Measurements from ENCODE around the gene OGG1.
"Not testable (repeated sequence)": the region's sequence is repeated elsewhere in the genome, so short reads cannot be mapped to it uniquely, and the experiment has no call there.

The OGG1 gene

GRCh38 chr3:9768141-9768775, 18.5 kb downstream of the OGG1 start:
- DNase-seq: no peak

- no peak for DNase-seq
Measured at GRCh38 chr3:9769012-9769411, 19.3 kb downstream of the OGG1 start.

GRCh38 chr3:9769426-9770275, 19.9 kb downstream of the OGG1 start, which contains the start of gene CAMK1:
CAMK1 (minus strand) TSS chr3:9769947; CDS start chr3:9767749, 2,198 bp downstream.
- peak; percentile 55 for DNase-seq

- no peak for DNase-seq
Measured at GRCh38 chr3:9770276-9770812, 20.6 kb downstream of the OGG1 start.

- not testable (repeated sequence) for DNase-seq
Measured at GRCh38 chr3:9771007-9771406, 21.3 kb downstream of the OGG1 start.

- no peak for DNase-seq
Measured at GRCh38 chr3:9776896-9777693, 27.3 kb downstream of the OGG1 start.

GRCh38 chr3:9777694-9778021, 27.9 kb downstream of the OGG1 start:
- DNase-seq: no peak

- no peak for DNase-seq
Measured at GRCh38 chr3:9778143-9779074, 28.7 kb downstream of the OGG1 start.

GRCh38 chr3:9779075-9779593, 29.4 kb downstream of the OGG1 start:
- DNase-seq: no peak

GRCh38 chr3:9779721-9780457, 30.1 kb downstream of the OGG1 start:
- DNase-seq: no peak

- no peak for DNase-seq
Measured at GRCh38 chr3:9780458-9780812, 30.7 kb downstream of the OGG1 start.

GRCh38 chr3:9780910-9781309, 31.2 kb downstream of the OGG1 start:
- DNase-seq: no peak

GRCh38 chr3:9781551-9781950, 31.8 kb downstream of the OGG1 start:
- DNase-seq: no peak

- no peak for DNase-seq
Measured at GRCh38 chr3:9781978-9782603, 32.3 kb downstream of the OGG1 start.

GRCh38 chr3:9782770-9783169, 33.0 kb downstream of the OGG1 start:
- no peak for DNase-seq

GRCh38 chr3:9783954-9784353, 34.2 kb downstream of the OGG1 start:
- DNase-seq: no peak

- DNase-seq: no peak
Measured at GRCh38 chr3:9784965-9785364, 35.2 kb downstream of the OGG1 start.

GRCh38 chr3:9785602-9786001, 35.9 kb downstream of the OGG1 start:
- no peak for DNase-seq

GRCh38 chr3:9786209-9786739, 36.5 kb downstream of the OGG1 start:
- no peak for DNase-seq

GRCh38 chr3:9786825-9787669, 37.3 kb downstream of the OGG1 start:
- no peak for DNase-seq
